ENCODE measurements around the gene TRPV4. TPM values are rescaled to one million over a fixed set of nuclear protein-coding genes. Genes with fewer than 3 reads are reported as not detected.
"Not testable (repeated sequence)": the region's sequence is repeated elsewhere in the genome, so short reads cannot be mapped to it uniquely, and the experiment has no call there.

Gene TRPV4
- total and polyA plus RNA-seq, 7 donors: 0.03 to 0.11 (median 0.07) TPM; not detected in 1

GRCh38 chr12:109861689-109862314, 28.6 kb upstream of the TRPV4 start:
- Histone ChIP-seq H3K27me3 (ENCODE audit: insufficient read depth in 3 of 3, low read length in 2 of 3) (no peaks in the 10 kb centered on the region), H3K4me1 (no peaks in the 10 kb centered on the region), H3K4me3 (no peak overlapping the region), H3K9me3 (no peaks in the 10 kb centered on the region), H3K27ac (no peak overlapping the region), H3K36me3 (ENCODE audit: insufficient read depth in 1 of 2, low read depth in 1 of 2) (peaks cover 0 to 18% of the 10 kb centered on the region in 2 donors)
- DNase-seq: no peak
- TF ChIP-seq CTCF (IDR thresholded peaks at IDR 0.05): no peak
- ATAC-seq: no peak
- intact Hi-C loops (cut with DNase I): no loop called here
- 75 to 78% (median 75%) methylated on average over 17 of the region's 17 CpGs for WGBS, 3 donors

- no peaks in the 10 kb centered on the region for H3K4me1 ChIP-seq
- ATAC-seq (no peak), DNase-seq (no peak)
- H3K4me3 ChIP-seq: no peak overlapping the region
- no peaks in the 10 kb centered on the region for H3K9me3 ChIP-seq
- TF ChIP-seq CTCF (IDR thresholded peaks at IDR 0.05): no peak
- no peak overlapping the region for H3K27ac ChIP-seq
- intact Hi-C loops (cut with DNase I): no loop called here
- WGBS, 3 donors: 95 to 97% (median 95%) methylated on average over 5 of the region's 5 CpGs
- peaks cover 0 to 19% of the 10 kb centered on the region in 2 donors for H3K36me3 ChIP-seq (ENCODE audit: insufficient read depth in 1 of 2, low read depth in 1 of 2)
- H3K27me3 ChIP-seq (ENCODE audit: insufficient read depth in 3 of 3, low read length in 2 of 3): no peaks in the 10 kb centered on the region
Measured at GRCh38 chr12:109860977-109861376, 27.8 kb upstream of the TRPV4 start.

- Histone ChIP-seq H3K4me1 (no peaks in the 10 kb centered on the region), H3K27me3 (ENCODE audit: insufficient read depth in 3 of 3, low read length in 2 of 3) (no peaks in the 10 kb centered on the region), H3K27ac (no peak overlapping the region), H3K36me3 (ENCODE audit: insufficient read depth in 1 of 2, low read depth in 1 of 2) (peaks cover 0 to 41% of the 10 kb centered on the region in 2 donors), H3K9me3 (no peaks in the 10 kb centered on the region), H3K4me3 (no peak overlapping the region)
- intact Hi-C loops (cut with DNase I): no loop called here
- no peak for DNase-seq
- ATAC-seq: no peak
- WGBS, 3 donors: 84 to 88% (median 86%) methylated on average over 5 of the region's 5 CpGs
- TF ChIP-seq CTCF (IDR thresholded peaks at IDR 0.05): no peak
Measured at GRCh38 chr12:109858764-109859163, 25.6 kb upstream of the TRPV4 start.

- no peak for DNase-seq
- Histone ChIP-seq H3K4me3 (no peak overlapping the region), H3K36me3 (ENCODE audit: insufficient read depth in 1 of 2, low read depth in 1 of 2) (peaks cover 0 to 44% of the 10 kb centered on the region in 2 donors), H3K4me1 (no peaks in the 10 kb centered on the region), H3K27me3 (ENCODE audit: insufficient read depth in 3 of 3, low read length in 2 of 3) (no peaks in the 10 kb centered on the region), H3K9me3 (no peaks in the 10 kb centered on the region), H3K27ac (no peak overlapping the region)
- intact Hi-C loops (cut with DNase I): no loop called here
- WGBS, 3 donors: 94 to 97% (median 97%) methylated on average over 6 of the region's 6 CpGs
- ATAC-seq: no peak
- no peak for TF ChIP-seq CTCF (IDR thresholded peaks at IDR 0.05)
Measured at GRCh38 chr12:109857715-109858114, 24.5 kb upstream of the TRPV4 start.

- no peak overlapping the region for H3K4me3 ChIP-seq
- WGBS, 3 donors: 90 to 91% (median 91%) methylated on average over 13 to 14 of the region's 14 CpGs
- no peak for DNase-seq
- no peak overlapping the region for H3K27ac ChIP-seq
- intact Hi-C loops (cut with DNase I): no loop called here
- H3K36me3 ChIP-seq (ENCODE audit: insufficient read depth in 1 of 2, low read depth in 1 of 2): peaks cover 0 to 55% of the 10 kb centered on the region in 2 donors
- H3K4me1 ChIP-seq: no peaks in the 10 kb centered on the region
- H3K27me3 ChIP-seq (ENCODE audit: insufficient read depth in 3 of 3, low read length in 2 of 3): no peaks in the 10 kb centered on the region
- H3K9me3 ChIP-seq: no peaks in the 10 kb centered on the region
- TF ChIP-seq CTCF (IDR thresholded peaks at IDR 0.05): no peak
- ATAC-seq: no peak
Measured at GRCh38 chr12:109855377-109855776, 22.2 kb upstream of the TRPV4 start.

- H3K9me3 ChIP-seq; DNase-seq; H3K4me3 ChIP-seq; H3K27me3 ChIP-seq (ENCODE audit: insufficient read depth in 3 of 3, low read length in 2 of 3); H3K27ac ChIP-seq; H3K4me1 ChIP-seq; ATAC-seq; intact Hi-C loops (cut with DNase I): not testable (repeated sequence)
- H3K36me3 ChIP-seq (ENCODE audit: insufficient read depth in 1 of 2, low read depth in 1 of 2): peaks cover 0 to 31% of the 10 kb centered on the region in 2 donors
- 88 to 93% (median 89%) methylated on average over 6 of the region's 6 CpGs for WGBS, 3 donors
Measured at GRCh38 chr12:109850518-109850917, 17.3 kb upstream of the TRPV4 start.
